OCI-LY7 (cell line): ENCODE results near the gene NAXE. TPM values are rescaled to one million over a fixed set of nuclear protein-coding genes. Genes with fewer than 3 reads are reported as not detected.

Experiments used
- BruUV-seq: library from RNA; stranded (reverse); fragments of 400-500 nt; replicated peaks from 2 replicates; lab custom pipeline; 2021; lab: Mats Ljungman, UMichigan
- CTCF ChIA-PET: fragments of 300-600 bp; sonication (Branson Sonifier 250); formaldehyde crosslinking; loops from one replicate; lab custom pipeline; 2022; ENCODE audit warnings: antibody characterized with exemption; ENCODE audit not compliant: unreplicated experiment; lab: Charles Lee
- POLR2A ChIA-PET: fragments of 300-600 bp; sonication (Branson Sonifier 250); formaldehyde crosslinking; loops from one replicate; lab custom pipeline; 2022; ENCODE audit warnings: antibody characterized with exemption; lab: Charles Lee
- DNase-seq: peaks from one replicate; pipeline ENCODE4 v3.0.0-alpha.2; 2015; ENCODE audit warnings: low spot score
- H2AFZ ChIP-seq: fragments of 200-600 bp; sonication (generic), shearing (Covaris generic); 2 replicates; pipeline ENCODE4 v1.6.1; 2014; ENCODE audit warnings: mild to moderate bottlenecking, antibody characterized with exemption, low read length, moderate library complexity
- H3K27ac ChIP-seq: fragments of 200-600 bp; sonication (generic); 2 replicates; pipeline ENCODE4 v1.5.1; 2014; ENCODE audit warnings: mixed run types, low read depth, mild to moderate bottlenecking, moderate library complexity, low read length, inconsistent platforms; ENCODE audit not compliant: poor library complexity, severe bottlenecking
- H3K36me3 ChIP-seq: fragments of 200-600 bp; sonication (generic); 2 replicates; pipeline ENCODE4 v1.6.1; 2014; ENCODE audit warnings: mild to moderate bottlenecking, antibody characterized with exemption, low read length, moderate library complexity, mixed read lengths; ENCODE audit not compliant: insufficient read depth
- H3K4me1 ChIP-seq: fragments of 200-600 bp; sonication (generic); 2 replicates; pipeline ENCODE4 v1.5.1; 2014; ENCODE audit warnings: mild to moderate bottlenecking, low read length; ENCODE audit not compliant: insufficient read depth, poor library complexity, severe bottlenecking
- H3K4me2 ChIP-seq: fragments of 200-600 bp; sonication (generic); 2 replicates; pipeline ENCODE4 v1.6.1; 2014; ENCODE audit warnings: mild to moderate bottlenecking, low read length
- H3K4me3 ChIP-seq: fragments of 200-600 bp; sonication (generic); 2 replicates; pipeline ENCODE4 v1.5.1; 2014; ENCODE audit warnings: mild to moderate bottlenecking, low read depth, low read length; ENCODE audit not compliant: poor library complexity, severe bottlenecking
- H3K79me2 ChIP-seq: fragments of 200-600 bp; sonication (generic); 2 replicates; pipeline ENCODE4 v1.6.1; 2016; ENCODE audit warnings: low read depth, mild to moderate bottlenecking, low read length, moderate library complexity, mixed read lengths; ENCODE audit not compliant: insufficient read depth
- H3K9me2 ChIP-seq: fragments of 200-600 bp; sonication (generic); 2 replicates; pipeline ENCODE4 v1.6.1; 2016; ENCODE audit warnings: mild to moderate bottlenecking, low read length, mixed read lengths; ENCODE audit not compliant: insufficient read depth
- H3K9me3 ChIP-seq: fragments of 200-600 bp; sonication (generic); 2 replicates; pipeline ENCODE4 v1.6.1; 2014; ENCODE audit warnings: mild to moderate bottlenecking, mixed run types, low read length, mixed read lengths
- H4K20me1 ChIP-seq: fragments of 200-600 bp; sonication (generic); 2 replicates; pipeline ENCODE4 v1.6.1; 2014; ENCODE audit warnings: mild to moderate bottlenecking, antibody characterized with exemption, low read length, moderate library complexity, mixed read lengths; ENCODE audit not compliant: insufficient read depth
- CTCF ChIP-seq: fragments of 200-600 bp; sonication (generic); conservative IDR thresholded peaks from 2 replicates; pipeline ENCODE4 v1.5.1; 2014; ENCODE audit warnings: mild to moderate bottlenecking, antibody characterized with exemption, low read length, moderate library complexity, mixed read lengths
- EZH2phosphoT487 ChIP-seq: fragments of 200-600 bp; sonication (generic); IDR thresholded peaks from 2 replicates; pipeline ENCODE4 v1.6.1; 2018; ENCODE audit warnings: low read depth, borderline replicate concordance, mild to moderate bottlenecking, mixed run types, antibody characterized with exemption, low read length, moderate library complexity, mixed read lengths
- intact Hi-C: fragments of 100-400 bp; cut with micrococcal nuclease; formaldehyde crosslinking; loops from one replicate; pipeline ENCODE4 v1.10.0; 2022; ENCODE audit not compliant: unreplicated experiment
- total RNA-seq, 2 experiments: library from RNA; depleted of rRNA in 1 of 2; stranded (reverse); fragments of >200 nt in 1 of 2; shearing (Covaris generic) in 1 of 2; gene quantifications; 2 replicates each; pipeline ENCODE4 v1.2.3, GENCODE V29; 2014 to 2022

NAXE gene
- total RNA-seq, 2 experiments from 2014 or later, result 61.1 to 71.6 TPM

- DNase-seq, result peak; percentile 68
- no peak overlapping the region for H2AFZ ChIP-seq
- H3K4me2 ChIP-seq, result no peak overlapping the region
- no peaks in the 10 kb centered on the region for H3K9me2 ChIP-seq
- POLR2A ChIA-PET, result no interaction called here
- H3K79me2 ChIP-seq, result no peaks in the 10 kb centered on the region
- H3K9me3 ChIP-seq, result no peaks in the 10 kb centered on the region
- H3K27ac ChIP-seq, result no peak overlapping the region
- CTCF ChIA-PET, result interaction anchor here (1.0 kb wide), 1 partner anchor 29 kb away, joined by 3 read pairs; no protein-coding TSS in a partner anchor
- H4K20me1 ChIP-seq, result no peaks in the 10 kb centered on the region
- intact Hi-C loops, result loop anchor here (2.0 to 5.0 kb wide), 3 partner anchors 53 to 243 kb away; partner anchors contain the start of genes ISG20L2 and METTL25B
- TF ChIP-seq EZH2phosphoT487 (no peak), CTCF (peak; percentile 93)
- peaks cover 23% of the 10 kb centered on the region for H3K4me1 ChIP-seq
- H3K36me3 ChIP-seq, result no peaks in the 10 kb centered on the region
- no TSS peak for BruUV-seq
- H3K4me3 ChIP-seq, result no peak overlapping the region
Observed at GRCh38 chr1:156625436-156626078, 34.0 kb downstream of the NAXE start.

- Histone ChIP-seq H3K27ac (no peak overlapping the region), H3K4me2 (no peak overlapping the region), H4K20me1 (no peaks in the 10 kb centered on the region), H3K9me2 (no peaks in the 10 kb centered on the region), H3K36me3 (no peaks in the 10 kb centered on the region), H3K79me2 (no peaks in the 10 kb centered on the region), H3K9me3 (no peaks in the 10 kb centered on the region), H3K4me3 (no peak overlapping the region), H3K4me1 (peaks cover 23% of the 10 kb centered on the region), H2AFZ (no peak overlapping the region)
- CTCF ChIA-PET, result interaction anchor here (1.0 to 1.9 kb wide), 3 partner anchors 29 to 35 kb away, joined by 3 to 12 read pairs (median 6); no protein-coding TSS in a partner anchor
- BruUV-seq, result no TSS peak
- TF ChIP-seq EZH2phosphoT487 (no peak), CTCF (peak; percentile 30)
- intact Hi-C loops, result loop anchor here (2.0 to 5.0 kb wide), 3 partner anchors 53 to 244 kb away; partner anchors contain the start of genes ISG20L2 and METTL25B
- no peak for DNase-seq
- POLR2A ChIA-PET, result no interaction called here
Observed at GRCh38 chr1:156626079-156626438, 34.5 kb downstream of the NAXE start.
